Stimulated activated CD4-positive, alpha-beta T cell treated with anti-CD3 and anti-CD28 coated beads, Interleukin-15, amount 100 ng/mL, for 24 hours (primary cell): ENCODE data around the gene MRTFB.
"Not testable (repeated sequence)": the region's sequence is repeated elsewhere in the genome, so short reads cannot be mapped to it uniquely, and the experiment has no call there.

Experiments
- DNase-seq: peaks from one replicate; pipeline ENCODE4 v3.0.0-alpha.2; 2020

Gene MRTFB

GRCh38 chr16:14146445-14146844 lies 75.3 kb downstream of the MRTFB start:
- DNase-seq: no peak

GRCh38 chr16:14148016-14148415 lies 76.9 kb downstream of the MRTFB start:
- no peak for DNase-seq

DNA sequence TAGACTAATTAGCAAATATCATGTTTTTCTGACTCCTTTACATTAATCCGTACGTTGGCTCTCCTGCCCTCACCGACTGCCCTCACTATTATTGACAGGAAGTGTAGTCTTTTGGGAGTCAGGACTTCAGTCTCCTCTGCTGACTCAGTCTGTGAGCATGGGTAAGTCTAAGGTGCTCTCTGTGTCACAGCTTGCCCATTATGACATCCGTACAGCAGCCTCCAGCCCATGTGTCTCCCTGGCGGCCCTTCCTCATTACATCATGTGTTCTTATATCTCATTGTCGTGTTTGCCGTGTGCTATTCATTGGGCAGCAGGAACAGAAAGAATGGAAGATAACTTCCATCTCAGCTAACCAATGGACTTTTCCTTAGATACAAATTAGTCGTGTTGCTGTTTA lies 77.5 kb downstream of the MRTFB start:
- no peak for DNase-seq

DNA sequence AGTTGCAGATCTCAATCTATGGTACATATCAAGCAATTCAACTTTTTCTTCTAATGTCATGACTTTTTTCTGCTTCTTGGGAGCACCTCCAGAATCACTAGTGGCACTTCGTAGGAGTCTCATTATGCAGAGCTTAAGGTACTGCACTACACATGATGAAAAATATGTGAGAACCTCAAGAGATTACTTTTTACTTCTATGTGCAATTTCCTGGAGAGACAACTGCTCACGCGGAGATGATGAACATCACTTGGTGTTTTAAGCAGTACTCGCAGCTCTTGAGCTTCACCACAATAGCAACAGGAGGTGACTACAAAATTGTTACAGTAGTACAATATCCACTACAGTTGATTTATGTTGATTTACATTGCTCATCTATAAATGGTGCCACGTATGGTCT lies 79.7 kb downstream of the MRTFB start:
- DNase-seq: no peak

- no peak for DNase-seq
Measured at GRCh38 chr16:14151256-14152030, 80.3 kb downstream of the MRTFB start.

- no peak for DNase-seq
Measured at GRCh38 chr16:14155572-14156190, 84.6 kb downstream of the MRTFB start.

- no peak for DNase-seq
Measured at GRCh38 chr16:14164916-14165662, 94.0 kb downstream of the MRTFB start.

DNA sequence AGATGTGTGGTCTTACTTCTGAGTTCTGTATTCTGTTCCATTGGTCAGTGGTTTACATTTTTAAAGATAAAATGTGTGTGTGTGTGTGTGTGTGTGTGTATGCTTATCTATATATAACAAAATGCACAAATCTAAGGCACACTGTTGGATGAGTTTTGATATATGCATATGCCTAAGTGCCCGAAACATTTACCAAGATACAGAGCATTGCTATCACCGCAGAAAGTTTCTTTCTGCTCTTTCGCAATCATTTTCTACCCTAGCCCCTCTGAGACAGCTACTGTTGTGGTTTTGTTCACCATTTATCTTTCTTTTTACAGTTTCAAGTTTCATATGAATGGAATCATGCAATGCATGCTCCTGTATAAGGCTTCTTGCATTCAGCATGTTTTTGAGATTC lies 97.0 kb downstream of the MRTFB start:
- DNase-seq: no peak

GRCh38 chr16:14172200-14172809 lies 101.2 kb downstream of the MRTFB start:
- no peak for DNase-seq

DNA sequence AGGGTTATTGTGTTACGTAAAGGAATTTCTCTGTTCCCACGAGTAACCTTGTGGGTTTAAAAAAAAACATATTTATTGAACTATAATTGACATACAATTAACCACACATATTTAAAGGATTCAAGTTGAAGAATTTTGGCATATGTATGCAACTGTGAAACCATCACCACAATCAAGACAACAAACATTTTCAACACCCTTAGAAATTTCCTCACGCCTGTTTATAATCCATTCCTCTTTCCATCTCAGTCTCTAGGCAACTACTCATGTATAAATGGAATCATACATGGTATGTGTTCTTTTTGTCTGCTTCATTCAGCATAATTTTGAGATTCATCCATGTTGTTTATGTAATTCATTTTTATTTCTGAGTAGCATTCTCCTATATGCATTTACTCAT lies 104.0 kb downstream of the MRTFB start:
- DNase-seq: no peak

- DNase-seq: no peak
Measured at GRCh38 chr16:14177704-14178103, 106.6 kb downstream of the MRTFB start.

DNA sequence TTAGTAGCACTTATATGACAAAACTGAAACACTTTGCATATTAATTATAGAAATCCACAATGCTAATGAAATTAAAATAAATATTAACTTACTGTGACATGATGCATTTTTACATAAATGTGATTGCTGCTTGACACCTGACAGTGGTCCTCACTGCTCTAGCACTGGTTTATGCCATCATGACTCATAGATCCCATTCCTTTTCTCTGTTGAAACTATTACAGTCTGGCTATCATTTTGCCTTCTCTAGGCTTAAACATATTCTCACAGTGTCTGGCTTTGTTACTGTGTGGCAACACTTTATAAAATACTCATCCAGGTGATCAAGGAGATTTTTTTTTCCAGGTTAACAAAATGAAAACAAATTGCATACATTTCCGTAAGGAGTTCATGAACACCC lies 108.0 kb downstream of the MRTFB start:
- DNase-seq: no peak

DNA sequence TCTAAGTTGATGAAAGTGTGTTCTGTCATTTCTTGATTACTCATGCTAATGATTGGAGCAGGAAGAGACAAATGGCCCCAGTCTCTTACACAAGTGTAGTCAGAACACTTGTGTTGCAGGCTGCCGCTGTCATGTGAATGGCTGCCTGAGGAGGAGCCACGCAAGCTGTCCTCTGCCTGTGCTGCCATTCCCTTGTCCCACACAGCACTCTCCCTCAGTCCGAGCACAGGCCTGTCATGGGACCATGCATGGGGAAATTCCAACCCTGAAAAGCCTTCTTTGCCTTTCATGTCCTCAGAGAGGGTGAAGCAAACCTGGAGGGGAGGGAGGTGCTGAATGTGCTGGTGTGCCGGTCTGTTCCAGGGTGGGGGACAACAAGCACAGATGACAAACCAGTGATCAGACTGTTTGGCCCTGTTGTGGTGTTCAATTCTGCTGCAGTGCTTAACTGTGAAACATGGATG lies 109.4 kb downstream of the MRTFB start:
- DNase-seq: no peak

DNA sequence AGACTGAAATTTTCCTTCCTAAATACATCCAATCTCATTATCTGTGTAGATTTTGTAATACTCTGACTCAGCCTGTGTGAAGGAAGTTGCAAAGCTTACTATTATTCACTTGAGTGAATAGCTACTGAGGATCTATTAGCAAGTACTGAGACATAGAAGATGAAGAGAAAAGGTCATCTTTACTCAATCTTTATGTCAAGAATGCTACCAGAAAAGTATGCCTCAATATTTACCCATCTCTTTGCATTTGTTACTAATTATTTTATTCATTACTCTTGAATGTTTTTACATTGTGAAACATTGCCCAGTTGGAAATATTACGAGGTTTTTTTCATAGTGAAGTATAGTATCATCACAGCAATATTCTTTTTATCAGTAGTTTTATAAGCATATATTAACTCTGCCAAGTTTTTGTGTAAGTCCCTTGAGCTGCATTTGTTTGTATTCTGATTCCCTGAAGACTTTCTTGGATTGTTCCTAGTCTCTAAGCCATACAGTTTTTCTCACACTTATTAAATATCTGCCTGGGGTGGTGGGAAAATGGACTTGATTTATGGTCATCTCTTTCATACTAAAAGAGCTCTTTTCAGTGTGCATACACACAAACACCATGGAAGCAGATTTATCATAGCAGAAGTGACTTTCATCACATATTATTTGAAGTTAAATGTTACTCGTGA lies 110.4 kb downstream of the MRTFB start:
- no peak for DNase-seq

DNA sequence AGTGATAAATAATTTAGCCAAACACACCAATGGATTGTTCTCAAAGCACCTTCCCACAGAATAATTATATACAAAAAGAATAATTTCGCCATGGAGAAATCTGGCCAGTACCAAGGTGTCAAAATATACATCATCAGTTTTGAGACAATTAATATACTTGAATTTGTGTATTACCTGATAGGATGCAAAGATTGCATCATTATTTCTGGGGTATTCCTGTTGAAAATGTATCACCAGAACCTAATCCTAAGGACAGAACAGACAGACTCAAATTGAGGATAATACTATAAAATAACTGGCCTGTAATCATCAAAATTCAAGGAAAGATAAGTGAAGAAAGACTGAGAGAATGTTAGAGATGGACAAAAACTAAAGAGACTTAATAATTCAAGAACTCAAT lies 111.9 kb downstream of the MRTFB start:
- DNase-seq: no peak

DNA sequence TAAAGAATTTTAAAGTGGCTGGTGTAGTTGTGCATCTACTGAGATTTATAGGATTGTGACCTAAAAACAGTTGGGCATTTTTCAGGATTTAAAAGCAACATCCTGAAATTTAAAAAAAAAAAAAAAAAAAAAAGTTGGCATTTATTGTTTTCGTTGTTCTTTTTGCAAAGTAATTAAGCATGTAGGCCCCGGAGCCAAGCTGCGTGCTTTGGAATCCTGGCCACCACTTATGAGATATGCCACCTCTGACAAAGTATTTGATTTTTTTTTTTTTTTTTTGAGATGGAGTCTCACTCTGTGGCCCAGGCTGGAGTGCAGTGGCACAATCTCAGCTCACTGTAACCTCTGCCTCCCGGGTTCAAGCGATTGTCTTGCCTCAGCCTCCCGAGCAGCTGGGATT lies 112.8 kb downstream of the MRTFB start:
- DNase-seq: not testable (repeated sequence)

- DNase-seq: no peak
Measured at GRCh38 chr16:14186007-14186794, 115.1 kb downstream of the MRTFB start.

GRCh38 chr16:14186795-14187221 lies 115.7 kb downstream of the MRTFB start:
- DNase-seq: no peak

DNA sequence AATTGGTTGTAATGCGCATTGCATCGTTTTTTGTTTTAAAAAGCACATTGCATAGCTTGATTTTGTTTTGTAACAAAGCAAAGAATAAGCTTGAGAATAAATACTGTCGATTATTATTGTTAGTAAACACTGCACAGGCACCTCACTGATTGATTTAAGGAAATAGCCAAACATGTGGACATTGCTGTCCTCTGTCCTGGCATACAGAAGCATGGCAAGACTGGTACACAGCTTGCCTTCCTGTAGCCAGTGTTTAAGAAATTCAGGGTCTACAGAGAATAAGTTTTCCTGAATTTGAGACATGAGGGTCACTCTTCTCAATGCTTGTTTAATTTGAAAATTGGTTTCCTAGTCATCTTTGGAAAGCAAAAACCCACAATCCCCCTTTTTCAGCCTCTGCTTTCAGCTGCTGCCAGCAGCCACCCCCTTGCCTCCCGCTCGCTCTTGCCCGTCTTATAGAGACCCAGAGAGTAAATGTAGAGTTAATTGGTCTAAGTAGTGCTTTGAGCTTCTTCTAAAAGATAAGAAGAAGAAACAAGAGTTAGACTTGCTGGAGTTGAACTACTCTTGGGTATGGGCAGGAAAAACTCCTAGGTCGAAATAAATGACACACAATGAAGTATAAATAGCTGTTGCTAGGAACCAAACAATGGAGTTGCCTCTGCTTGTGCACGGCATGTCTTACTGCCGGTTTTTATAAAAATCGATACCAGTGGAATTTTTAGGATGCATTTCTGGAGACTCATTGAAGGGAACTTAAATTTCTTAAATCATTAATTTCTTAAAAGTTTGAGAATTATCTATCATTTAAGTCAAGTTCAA lies 116.6 kb downstream of the MRTFB start:
- DNase-seq: no peak

GRCh38 chr16:14193316-14193871 lies 122.3 kb downstream of the MRTFB start:
- peak; percentile 34 for DNase-seq

GRCh38 chr16:14194721-14195120 lies 123.6 kb downstream of the MRTFB start:
- DNase-seq: no peak
